ENCODE results near the gene UBASH3B.

UBASH3B gene

DNA sequence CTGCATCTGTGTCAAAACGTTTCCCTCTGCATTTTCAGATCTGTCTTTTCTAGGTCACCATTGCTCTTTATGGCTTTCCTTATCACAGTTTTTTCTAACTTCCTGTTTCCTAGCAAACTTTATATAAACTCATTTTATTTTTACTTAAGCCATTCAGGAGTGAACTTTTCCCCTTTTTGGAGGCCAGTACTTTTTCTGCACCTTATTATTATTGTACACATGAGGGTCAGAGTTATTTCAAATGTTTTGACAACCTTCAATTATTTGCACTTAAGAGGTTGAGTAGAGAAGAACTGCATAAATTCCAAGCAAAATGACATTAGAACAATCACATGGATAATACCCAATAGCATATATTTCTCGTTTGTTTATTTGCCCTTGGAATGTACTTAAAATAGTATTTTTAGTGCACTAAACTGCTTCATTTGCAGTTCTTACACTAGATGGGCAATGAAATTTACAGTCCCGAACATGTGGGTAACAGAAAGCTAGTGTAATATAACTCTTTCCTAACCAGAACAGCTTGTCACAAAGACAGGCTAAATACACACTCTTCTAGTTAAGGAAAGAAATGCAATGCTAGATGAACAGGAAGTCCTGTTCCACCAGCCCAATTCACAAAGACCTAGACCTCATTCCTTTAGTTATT lies 79.5 kb downstream of the UBASH3B start:
- DNase-seq: no peak

DNA sequence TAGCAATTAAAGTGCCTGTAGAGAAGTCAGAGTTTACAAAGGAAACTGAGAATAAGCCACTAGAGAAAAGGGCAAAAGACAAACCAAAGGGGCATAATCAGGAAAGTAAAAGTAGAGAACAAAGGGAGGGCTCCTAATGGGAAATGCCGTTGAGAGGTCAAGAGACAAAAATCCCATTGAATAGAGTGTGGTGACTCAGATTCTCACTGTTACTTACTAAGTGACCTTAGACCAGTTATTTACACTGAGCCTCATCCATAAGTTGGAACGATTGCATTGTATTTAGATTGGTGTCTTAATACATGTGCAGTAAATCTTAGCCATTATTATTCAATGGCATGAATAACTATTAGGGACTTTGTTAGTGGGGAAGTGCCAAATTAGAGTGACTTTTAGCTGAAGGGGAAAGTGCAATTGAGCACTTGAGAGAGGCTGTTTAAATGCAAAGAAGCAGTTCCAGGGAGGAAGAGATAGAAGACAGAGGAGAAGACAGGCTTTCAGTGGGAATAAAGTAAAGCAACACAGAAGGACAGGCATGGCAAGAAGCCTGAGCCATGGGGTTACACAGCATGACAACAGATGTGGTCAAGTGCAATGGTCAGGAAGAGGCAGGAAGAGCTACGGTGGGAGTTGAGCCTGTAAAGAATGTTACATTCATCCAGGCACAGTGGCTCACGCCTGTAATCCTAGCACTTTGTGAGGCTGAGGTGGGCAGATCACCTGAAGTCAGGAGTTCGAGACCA lies 82.6 kb downstream of the UBASH3B start:
- DNase-seq: no peak

DNA sequence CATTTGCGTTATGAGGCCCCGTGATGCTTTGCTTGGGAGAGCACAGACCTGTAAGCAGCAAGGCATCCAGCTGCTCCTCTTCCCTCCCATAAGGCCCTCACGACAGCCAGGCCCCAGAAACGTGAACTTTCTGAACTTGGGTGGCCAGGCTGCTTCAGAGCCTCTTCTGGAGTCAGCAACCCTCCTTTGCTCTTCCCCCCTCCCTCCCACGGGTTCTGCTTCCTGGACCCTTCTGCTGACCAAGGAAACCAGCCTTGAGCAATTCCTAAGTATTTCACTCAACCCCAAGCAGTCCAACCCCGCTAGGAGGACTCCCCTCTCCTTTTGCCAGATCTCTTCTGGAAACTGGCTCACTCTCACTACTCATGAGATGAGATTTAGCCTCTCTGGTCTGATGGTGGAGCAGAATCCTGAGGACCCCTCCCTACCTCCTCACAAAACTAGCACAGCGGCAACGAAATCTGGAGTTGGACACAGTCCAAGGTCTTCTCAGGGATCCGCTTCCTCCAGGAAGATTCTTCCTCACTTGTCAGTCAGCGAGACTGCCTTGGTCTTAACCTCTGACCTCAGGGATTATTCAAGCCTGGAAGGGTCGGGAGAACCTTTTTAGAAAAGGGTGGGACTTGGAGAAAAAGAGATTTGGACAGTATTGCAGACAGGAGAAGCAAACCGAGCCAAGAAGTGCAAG lies 86.2 kb downstream of the UBASH3B start:
- no peak for DNase-seq

DNA sequence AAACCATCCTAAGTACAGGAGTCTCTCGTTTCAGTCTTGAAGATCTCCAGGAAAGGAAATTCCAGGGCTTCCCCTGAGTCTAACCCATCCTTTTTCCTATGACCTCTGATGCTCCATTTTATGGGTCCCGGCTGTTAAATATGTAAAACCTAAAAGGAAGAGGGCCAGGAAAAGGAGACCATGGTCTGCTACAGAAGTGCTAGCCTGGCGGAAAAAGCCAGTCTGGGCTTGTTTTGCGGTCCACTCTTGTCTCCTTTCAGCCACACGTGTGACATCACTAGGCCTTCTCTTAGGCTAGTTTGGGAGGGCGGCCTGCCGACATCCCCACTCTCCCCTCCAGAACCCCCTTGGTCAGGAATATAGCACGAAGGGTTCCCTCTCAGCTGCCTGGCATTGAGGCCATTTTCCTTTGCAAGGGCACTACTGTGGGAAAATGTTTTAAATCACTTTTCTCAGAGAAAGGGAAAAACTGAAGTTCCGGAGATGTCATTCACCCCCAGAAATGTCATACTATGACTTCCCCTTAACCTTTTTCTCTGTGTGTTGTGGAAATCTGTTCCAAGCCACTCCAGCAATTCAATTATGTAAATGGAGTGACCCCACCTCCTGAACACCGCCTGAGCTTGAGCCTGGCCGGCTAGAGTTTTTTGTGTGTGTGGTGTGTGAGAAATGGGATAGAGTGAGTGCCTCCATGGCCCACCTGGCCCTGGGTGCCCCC lies 86.9 kb downstream of the UBASH3B start:
- no peak for DNase-seq

DNA sequence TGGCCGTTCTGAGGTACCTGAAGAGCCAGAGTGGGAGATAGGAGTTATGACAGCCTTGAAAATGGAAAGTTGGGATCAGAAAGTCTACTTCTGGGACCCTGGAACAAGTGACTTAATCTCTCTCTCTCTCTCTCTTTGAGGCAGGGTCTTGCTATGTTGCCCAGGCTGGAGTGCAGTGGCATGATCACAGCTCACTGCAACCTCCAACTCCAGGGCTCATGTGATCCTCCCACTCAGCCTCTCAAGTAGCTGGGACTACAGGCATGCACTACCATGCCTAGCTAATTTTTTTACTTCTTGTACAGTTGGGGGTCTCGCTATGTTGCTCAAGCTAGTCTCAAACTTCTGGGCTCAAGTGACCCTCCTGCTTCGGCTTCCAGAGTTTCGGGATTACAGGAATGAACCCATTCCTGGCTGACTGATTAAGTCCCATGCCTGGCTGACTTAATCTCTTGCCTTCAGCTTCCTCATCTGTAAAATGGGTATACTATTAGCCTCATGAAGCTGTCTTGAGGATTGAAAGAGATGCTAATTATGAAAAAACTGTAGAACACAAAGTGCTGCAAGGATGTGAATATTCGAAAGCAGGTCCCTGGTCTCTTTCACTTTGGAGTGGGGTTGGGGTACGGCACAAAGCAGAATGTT lies 87.7 kb downstream of the UBASH3B start:
- no peak for DNase-seq

DNA sequence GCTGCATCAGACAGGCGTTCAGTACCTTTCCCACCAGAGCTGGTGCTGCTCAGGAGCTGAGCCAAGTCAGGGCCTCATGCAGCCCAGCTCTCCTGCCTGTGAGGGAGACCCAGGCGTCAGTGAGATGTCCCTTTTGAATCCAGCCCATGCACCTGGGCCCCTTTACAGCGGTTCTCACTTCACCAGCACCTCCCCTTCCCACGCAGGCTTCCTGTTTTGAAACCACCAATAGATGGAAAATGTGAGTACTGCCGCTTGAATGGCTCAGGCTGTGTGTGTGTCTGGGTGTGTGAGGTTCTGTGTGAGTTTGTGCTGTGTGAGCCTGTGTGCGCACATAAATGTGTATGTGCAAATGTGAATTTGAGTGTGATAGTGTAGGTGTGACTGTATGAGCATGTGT lies 88.4 kb downstream of the UBASH3B start:
- no peak for DNase-seq

DNA sequence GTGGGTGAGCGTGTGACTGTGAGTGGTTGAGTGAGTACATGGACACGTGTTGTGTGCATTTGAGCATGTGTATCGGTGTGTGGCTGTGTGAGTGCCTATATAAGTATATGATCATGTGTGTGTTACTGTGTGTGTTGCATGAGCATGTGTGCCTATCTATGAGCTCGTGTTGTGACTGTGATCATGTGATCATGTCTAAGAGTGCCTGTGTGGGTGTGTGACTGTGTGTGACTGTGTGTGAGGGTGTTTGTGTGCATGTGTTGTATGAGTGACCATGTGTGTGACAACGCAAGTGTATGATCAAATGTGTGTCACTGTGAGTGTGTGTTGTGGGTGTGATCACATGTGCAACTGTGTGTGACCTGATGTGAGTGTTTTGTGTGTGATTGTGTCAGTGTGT lies 88.8 kb downstream of the UBASH3B start:
- DNase-seq: no peak

DNA sequence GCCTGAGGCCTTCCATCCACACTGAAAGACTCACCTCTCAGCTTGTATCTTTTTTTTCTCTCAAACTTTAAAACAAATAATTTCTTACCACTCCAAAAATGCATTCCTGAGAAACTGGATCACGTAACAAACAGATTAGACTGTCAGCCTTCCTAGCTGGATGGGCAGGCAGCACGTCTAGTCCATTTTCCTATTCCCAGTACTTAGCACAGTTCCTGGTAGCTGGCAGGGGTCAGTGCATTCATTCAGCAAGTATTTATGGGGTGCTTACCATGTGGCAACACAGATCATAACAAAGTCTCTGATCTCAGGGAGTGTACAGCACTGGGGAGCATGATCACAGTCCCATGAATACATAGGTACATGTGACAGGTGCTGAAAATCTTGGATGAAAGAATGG lies 89.6 kb downstream of the UBASH3B start:
- DNase-seq: no peak

DNA sequence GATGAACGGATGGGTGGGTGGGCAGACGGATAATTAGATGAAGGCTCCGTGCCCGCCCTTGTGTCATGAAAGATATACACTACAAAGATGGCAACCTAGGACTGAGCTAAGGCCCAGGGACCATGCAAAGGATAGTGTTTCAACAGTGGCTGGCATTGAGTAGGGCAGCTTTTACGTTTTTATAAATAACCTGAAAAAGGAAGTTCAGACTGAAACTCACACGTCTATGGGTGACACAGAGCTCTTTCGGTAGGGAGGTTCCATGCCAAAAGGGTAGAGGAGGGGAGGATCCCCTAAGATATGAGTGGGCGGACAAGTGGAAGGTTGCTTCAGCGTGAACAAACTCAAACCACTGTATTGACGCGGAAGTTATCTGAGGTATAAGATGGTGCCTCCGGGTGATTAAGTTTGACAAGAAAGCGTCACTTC lies 90.5 kb downstream of the UBASH3B start:
- DNase-seq: no peak

DNA sequence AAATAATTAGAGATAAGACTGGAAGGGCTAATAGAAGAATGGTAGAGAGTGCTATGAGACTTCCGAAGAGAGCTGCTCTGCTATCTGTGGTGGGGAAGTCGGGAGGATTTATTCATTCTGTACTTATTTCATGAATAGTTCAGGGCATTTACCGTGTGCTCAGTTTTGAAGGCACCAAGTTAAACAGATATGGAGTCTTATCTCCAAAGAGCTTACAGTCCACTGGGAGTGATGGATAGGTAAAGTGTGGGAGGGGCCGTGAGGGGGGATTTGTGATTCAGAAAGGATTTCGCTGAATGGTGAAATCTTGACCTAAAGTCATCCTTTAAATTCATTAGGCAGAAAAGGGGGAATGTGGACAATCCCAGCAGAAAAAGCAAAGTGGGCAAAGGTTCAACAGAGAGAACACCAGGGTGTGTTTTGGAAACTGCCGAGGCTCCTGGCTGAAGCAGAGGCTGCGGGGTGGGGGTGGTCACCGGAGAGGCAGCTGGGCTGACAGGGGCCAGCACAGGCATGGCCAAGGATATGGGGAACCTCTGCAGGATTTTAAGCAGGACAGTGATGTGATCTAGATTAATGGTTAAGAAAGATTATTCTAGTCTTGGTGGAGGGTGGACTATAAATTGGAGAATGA lies 91.2 kb downstream of the UBASH3B start:
- DNase-seq: no peak

DNA sequence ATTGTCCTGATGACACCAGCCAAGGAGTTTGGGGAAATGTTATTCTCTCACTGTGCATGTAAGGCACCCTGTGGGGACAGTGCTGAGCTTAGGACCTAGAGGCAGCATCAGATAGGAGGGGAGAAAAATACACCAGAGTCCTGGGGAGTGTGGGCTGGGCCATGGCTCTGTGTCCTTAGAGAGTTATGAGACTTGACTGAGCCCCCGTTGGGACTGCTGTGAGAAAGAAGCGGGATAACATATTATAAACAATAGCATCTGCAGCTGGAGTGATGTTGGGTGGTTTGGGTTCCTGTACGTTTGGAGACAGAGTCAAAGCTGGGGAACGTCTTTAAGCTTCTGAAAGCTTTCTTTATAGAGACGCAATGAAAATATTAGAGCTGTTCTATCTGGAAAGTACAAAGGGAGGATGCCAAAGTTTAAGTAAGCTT lies 91.8 kb downstream of the UBASH3B start:
- DNase-seq: no peak

DNA sequence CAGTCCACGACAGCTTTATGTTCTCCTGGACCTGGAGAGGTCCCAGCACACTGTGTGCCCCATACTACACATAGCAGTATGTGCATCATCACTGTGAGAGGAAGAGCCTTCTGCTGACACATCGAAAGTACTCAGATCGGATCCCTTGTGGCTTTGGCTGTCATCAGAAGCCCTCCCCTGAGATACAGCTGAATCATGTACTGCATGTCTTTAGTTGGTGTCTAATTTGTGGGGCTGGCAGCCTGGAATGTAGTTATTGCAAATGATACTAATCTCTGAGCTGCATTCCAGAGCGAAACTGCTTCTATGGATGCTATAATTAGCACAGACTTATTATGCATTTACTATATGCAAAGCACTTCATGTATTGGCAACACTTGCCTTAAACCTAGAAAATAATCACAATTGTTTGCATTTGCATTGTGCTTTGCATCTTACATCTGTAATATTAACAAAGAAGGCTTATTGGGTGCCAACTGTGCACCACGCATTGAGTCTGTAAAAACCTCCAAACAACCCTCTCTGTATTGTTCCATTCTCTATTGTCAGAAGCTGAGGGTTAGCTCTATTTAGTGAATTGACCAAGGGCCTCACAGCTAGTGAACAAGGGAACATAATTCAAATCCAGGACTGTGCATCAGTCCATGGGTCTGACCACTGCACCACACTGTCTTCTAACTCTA lies 93.6 kb downstream of the UBASH3B start:
- peak in 1 of 2 donors; percentile 30 for DNase-seq

DNA sequence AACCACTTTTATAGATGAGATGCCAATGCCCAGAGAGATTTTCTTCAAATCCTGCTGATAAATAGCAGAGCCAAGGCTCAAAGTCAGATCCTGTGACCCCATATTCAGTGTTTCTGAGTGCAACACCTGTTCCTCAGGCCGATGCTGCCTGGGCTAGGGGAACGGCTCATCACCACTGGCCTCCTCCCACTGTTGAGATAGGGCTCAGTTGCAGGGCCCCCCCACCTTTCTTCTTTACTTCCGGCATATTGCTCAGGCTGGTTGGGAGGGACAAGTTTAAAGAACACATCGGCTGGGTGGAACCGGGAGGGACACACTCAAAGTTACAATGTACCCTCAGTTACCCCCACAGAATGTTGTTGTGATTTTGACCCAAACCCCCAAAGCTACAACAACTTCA lies 94.5 kb downstream of the UBASH3B start:
- DNase-seq: no peak

DNA sequence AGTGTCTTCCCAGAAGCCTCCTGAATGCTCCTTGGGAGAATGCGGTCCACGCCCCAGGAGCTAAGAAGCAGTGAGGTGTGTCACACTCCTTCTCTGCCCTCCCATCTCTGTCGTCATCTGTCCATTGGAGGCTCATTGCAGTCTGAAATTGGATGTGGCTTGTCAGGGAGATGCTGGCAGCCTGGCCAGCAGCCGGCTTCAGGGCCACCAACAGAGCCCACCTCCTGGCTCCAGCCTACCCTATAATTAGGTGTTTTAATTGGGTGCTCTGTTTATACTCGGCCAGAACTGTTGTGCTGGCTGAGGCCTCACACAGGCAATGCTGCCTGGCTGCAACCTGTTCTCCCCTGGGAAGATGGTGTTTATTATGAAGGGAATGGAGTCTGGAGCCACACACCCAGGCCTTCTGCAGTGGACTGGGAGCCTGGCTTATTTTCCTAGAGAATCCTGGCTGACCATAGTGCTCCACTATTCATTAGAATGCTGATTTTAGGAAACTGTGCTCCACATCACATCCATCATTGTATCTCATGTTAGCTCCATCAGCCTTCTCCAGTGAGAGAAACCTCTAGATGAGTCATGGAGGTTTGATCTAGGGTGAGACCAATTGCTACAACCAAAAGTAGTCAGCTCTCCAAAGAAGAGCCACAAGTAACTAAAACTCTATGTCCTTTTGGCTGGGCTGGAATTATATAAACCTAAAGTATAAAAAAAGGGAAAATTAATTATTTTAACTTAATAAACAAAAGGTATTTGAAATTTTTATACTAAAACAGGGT lies 96.0 kb downstream of the UBASH3B start:
- no peak for DNase-seq

DNA sequence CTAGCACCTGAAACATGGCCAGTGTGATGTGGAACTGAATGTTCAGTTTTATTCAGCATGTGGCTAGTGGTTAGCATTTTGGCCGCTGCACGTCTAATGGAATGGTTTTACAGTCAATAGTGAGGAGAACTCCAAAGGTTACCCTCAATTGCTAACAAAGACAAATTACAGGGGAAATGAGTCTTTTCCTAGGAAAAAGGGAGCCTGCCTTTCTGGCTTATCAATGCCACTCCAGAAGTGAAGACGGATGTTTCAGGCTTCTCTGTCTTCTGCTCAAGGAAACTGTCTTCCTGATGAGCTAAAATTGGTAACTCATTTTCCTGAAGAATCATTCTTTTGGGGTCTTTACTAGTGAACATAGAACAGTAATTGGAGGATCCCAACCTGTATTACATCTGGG lies 98.5 kb downstream of the UBASH3B start:
- no peak for DNase-seq

DNA sequence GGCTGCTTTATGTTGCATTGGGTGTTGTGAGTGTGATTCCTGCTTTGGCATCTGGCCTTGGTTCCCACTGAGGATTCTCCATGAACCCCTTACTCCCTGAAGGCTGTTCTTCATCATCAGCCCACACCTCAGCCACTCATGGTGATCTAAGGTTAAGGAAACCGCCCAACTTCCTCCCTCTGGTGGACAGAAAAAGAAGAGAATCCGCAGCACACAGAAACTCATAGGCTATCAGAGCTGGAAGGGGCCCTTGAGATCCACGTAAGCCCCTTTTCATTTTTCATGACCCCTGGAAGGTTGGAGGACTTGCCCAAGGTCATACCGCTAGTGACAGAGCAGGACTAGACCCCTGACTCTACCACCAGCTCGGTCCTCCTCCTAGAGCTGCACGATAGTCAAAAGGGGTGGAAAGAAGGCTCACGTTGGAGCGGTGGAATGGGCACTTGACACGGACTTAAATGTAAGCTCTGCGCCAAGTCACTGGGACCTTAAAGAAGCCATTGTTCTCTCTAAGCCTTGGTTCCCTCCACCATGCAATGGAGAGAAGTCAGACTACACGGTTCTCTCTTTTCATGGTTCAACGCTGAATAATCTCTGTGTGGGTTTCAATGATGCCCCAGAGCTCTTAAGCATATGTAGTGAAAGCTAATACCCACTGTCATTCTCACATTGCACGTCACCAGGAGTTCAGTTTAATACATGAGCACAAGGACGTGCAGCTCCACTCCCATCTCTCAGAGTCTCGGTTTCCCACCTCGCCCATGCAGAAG lies 99.2 kb downstream of the UBASH3B start:
- no peak for DNase-seq

DNA sequence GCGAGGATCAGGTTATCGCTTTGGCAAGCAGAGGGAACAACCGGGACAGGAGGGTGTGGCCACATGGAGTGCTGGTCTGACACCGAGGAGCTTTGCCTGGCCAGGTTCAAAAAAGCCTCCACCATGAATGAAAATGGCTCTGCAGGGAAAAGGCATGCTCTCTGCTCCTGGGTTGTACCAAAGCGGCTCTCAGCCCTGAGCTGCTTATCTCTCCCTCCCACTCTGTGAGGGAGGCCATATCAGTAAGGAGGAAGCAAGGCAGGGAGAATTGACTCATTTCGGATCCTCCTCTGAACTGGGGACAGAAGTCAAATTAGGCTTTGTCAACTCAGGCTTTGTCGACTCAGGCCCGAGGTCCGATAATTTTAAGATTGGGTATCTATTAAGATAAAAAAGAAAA lies 99.9 kb downstream of the UBASH3B start:
- no peak for DNase-seq

DNA sequence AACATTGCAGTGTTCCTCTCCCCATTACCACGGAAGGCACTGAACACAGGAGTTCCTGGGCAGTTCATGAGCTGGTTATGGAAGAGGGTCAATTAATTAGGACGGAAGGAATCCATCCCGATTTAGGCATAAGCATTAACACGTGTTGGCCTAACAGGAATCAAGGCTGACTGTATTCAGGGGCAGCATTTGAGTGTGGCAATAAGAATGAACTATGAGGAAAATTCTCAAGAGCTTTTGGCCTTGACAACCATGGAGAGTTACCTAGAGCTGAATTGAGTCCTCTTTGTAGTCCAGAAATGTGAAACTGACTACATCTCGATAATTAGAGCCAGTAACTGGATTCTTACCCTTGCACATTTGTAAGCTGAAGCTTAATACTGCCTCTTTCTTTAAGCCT lies 100.4 kb downstream of the UBASH3B start:
- no peak for DNase-seq

DNA sequence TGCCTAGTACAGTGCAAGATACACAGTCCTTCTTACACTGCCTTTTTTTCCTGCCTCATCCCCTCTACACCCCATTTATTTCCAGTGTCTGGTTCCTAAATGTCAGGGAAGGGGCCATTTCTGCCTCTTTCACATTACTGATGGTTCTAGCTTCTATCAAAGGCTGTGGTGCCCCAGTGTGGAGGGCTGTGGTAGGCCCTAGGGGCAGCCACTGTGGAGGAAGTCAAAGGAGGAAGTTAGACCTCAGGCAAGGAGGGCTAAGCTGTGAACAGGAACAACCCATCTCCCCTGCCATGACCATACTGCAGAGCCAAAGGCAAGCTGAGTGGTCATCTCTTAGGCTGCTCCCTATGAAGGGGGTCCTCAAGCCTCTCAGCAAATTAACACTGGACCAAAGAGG lies 100.9 kb downstream of the UBASH3B start:
- DNase-seq: peak; percentile 18 to 22

DNA sequence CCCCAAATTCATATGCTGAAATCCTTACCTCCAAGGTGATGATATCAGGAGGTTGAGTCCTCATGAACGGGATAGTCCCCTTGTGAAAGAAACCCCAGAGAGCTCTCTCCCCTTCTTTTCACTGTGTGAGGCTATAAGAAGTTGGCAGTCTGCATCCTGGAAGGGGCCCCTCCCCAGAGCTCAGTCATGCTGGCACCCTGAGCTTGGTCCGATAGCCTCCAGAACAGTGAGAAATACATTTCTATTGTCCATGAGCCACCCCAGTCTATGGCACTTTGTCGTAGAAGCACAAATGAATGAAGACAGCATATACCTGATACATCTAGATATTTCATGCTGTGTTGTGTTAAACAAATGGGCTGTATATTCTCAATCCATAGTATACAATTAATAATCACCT lies 101.7 kb downstream of the UBASH3B start:
- no peak for DNase-seq

Data from hippocampal formation (tissue), 2 donors.